DND-41 (cell line): ENCODE data around the gene FGF9.

Source experiments
- ATAC-seq: fragments of 200-7000 bp; cut with Tn5 transposase; 3 replicates; pipeline ENCODE4 v1.9.1; 2021; ENCODE audit warnings: low read depth; ENCODE audit not compliant: insufficient read depth
- DNase-seq: peaks from one replicate; pipeline ENCODE4 v3.0.0-alpha.2; 2020
- H2AFZ ChIP-seq: 2 replicates; pipeline ENCODE4 v1.6.0; 2012; ENCODE audit warnings: low read depth, low read length
- H3K27ac ChIP-seq: 2 replicates; pipeline ENCODE4 v1.5.1; 2012; ENCODE audit warnings: low read length, inconsistent platforms
- H3K27me3 ChIP-seq: fragments of 200-600 bp; sonication (generic); 2 replicates; pipeline ENCODE4 v1.6.0; 2012; ENCODE audit warnings: low read length, mild to moderate bottlenecking, inconsistent platforms; ENCODE audit not compliant: insufficient read depth, poor library complexity
- H3K36me3 ChIP-seq: 2 replicates; pipeline ENCODE4 v1.5.1; 2012; ENCODE audit warnings: low read length, inconsistent platforms; ENCODE audit not compliant: insufficient read depth
- H3K4me1 ChIP-seq: 2 replicates; pipeline ENCODE4 v1.5.1; 2012; ENCODE audit warnings: mild to moderate bottlenecking, low read length; ENCODE audit not compliant: insufficient read depth
- H3K4me2 ChIP-seq: 2 replicates; pipeline ENCODE4 v1.6.0; 2012; ENCODE audit warnings: mild to moderate bottlenecking, moderate library complexity, low read length, inconsistent platforms; ENCODE audit not compliant: insufficient read depth
- H3K4me3 ChIP-seq, 2 experiments: fragments of 200-600 bp in 1 of 2; shearing (Covaris generic) in 1 of 2; 2 replicates each; pipeline ENCODE4 v1.5.1; 2012 to 2016; ENCODE audit warnings: inconsistent platforms in 2 of 2, low read length in 2 of 2, mild to moderate bottlenecking in 2 of 2, low read depth in 1 of 2, moderate library complexity in 1 of 2
- H3K79me2 ChIP-seq: 2 replicates; pipeline ENCODE4 v1.6.0; 2012; ENCODE audit warnings: low read length, inconsistent platforms; ENCODE audit not compliant: insufficient read depth
- H3K9ac ChIP-seq: 2 replicates; pipeline ENCODE4 v1.6.0; 2012; ENCODE audit warnings: low read depth, mild to moderate bottlenecking, inconsistent platforms, low read length, moderate library complexity
- H3K9me3 ChIP-seq: 2 replicates; pipeline ENCODE4 v1.5.1; 2012; ENCODE audit warnings: low read length, moderate library complexity, mild to moderate bottlenecking, inconsistent platforms; ENCODE audit not compliant: insufficient read depth, severe bottlenecking
- H4K20me1 ChIP-seq: 2 replicates; pipeline ENCODE4 v1.6.0; 2012; ENCODE audit warnings: low read length; ENCODE audit not compliant: insufficient read depth
- EZH2 ChIP-seq: IDR thresholded peaks from 3 replicates; pipeline ENCODE4 v1.6.1; 2012; ENCODE audit warnings: borderline replicate concordance, low read depth, mild to moderate bottlenecking, moderate library complexity, low read length, inconsistent platforms; ENCODE audit not compliant: severe bottlenecking
- TF ChIP-seq, protein P1 (sequence below): IDR thresholded peaks from 2 replicates; pipeline ENCODE4 v1.5.1; 2012; ENCODE audit warnings: borderline replicate concordance, low read length, moderate library complexity, mild to moderate bottlenecking; ENCODE audit not compliant: poor library complexity, severe bottlenecking; ENCODE audit errors: extremely low read depth

The FGF9 gene

DNA sequence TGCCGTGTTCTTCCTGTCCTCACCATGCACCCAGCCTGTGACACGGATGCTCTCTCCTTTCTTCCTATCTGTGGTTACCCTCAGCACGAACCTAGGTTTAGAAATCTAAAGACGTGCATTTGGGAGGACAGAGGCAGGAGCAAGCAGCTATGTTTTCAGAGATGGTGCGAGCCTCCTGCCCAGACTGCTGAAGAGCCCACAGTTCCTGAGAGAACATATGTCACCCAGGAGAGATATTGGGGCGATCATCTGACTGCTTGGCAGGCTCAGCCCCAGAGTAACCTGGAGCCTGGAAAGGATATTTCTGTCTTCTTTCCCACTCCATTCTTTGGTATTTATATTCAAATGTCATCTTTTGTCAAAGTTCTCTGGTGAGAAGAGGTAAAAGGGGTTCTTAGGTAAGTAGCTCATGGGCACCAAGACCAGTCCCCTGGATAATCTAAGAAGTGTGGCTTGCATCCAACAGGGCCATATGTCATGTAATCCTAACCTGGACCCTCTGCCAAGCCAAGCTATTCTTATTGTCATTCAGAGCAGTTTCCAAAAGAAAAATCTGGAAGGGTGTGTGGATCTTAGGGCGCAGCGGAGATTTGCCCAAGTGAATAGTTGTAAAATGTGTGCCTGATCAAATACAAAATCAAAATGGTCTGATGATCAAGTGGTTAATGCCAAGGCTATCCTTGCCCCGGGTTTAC is 59.5 kb downstream of the FGF9 start:
- TF ChIP-seq, protein P1, sequence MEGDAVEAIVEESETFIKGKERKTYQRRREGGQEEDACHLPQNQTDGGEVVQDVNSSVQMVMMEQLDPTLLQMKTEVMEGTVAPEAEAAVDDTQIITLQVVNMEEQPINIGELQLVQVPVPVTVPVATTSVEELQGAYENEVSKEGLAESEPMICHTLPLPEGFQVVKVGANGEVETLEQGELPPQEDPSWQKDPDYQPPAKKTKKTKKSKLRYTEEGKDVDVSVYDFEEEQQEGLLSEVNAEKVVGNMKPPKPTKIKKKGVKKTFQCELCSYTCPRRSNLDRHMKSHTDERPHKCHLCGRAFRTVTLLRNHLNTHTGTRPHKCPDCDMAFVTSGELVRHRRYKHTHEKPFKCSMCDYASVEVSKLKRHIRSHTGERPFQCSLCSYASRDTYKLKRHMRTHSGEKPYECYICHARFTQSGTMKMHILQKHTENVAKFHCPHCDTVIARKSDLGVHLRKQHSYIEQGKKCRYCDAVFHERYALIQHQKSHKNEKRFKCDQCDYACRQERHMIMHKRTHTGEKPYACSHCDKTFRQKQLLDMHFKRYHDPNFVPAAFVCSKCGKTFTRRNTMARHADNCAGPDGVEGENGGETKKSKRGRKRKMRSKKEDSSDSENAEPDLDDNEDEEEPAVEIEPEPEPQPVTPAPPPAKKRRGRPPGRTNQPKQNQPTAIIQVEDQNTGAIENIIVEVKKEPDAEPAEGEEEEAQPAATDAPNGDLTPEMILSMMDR = no peak
- TF ChIP-seq EZH2 = no peak
- Histone ChIP-seq H3K79me2 (no peaks in the 10 kb centered on the region), H3K36me3 (no peaks in the 10 kb centered on the region), H3K9me3 (peaks cover 2% of the 10 kb centered on the region), H4K20me1 (no peaks in the 10 kb centered on the region), H3K9ac (no peak overlapping the region), H3K4me1 (no peaks in the 10 kb centered on the region), H3K27me3 (no peaks in the 10 kb centered on the region), H3K4me2 (no peak overlapping the region), H3K4me3 (no peak overlapping the region), H3K27ac (no peak overlapping the region), H2AFZ (no peak overlapping the region)
- DNase-seq (no peak), ATAC-seq (no peak)

DNA sequence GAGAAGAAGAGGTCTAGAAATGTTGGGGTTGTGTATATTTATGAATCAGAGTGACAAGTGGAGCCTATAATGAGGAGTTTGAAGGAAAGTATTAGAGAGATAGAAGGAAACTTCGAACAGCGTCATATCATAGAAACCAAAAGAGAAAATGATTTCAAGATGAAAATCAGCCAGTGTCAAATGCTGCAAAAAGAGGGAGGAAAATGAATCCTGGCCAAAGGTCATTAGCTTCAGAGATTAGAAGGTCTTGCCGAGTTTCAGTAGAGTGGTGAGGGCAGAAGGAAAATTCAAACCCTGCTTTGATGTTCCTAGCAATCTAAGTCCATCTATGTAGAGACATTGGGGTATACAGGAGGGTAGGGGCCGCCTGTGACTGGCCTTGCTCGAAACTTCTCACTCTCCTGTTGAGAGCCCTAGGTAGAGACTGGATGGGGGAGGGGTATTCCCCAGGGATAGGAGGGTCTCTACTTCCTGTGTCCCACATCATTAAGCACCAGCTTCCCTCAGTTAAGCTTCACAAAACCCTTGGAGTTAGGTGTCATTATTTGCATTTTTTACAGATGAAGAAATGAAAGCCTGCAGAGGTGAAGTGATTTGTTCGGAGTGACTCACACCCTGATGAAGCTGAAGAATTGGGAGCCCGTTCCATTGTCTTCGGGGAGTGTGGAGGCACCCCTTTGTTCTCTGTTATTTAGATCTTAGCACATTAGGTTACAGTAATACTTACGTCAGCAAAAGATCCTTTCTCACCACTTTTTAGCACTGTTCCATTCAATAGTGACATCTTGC is 62.8 kb downstream of the FGF9 start:
- no peak overlapping the region for H3K4me3 ChIP-seq
- H2AFZ ChIP-seq = no peak overlapping the region
- H3K4me1 ChIP-seq = no peaks in the 10 kb centered on the region
- H3K9ac ChIP-seq = no peak overlapping the region
- ATAC-seq = no peak
- H3K79me2 ChIP-seq = no peaks in the 10 kb centered on the region
- no peak for DNase-seq
- no peak for TF ChIP-seq EZH2
- H3K27me3 ChIP-seq = peaks cover 3% of the 10 kb centered on the region
- no peak overlapping the region for H3K4me2 ChIP-seq
- no peaks in the 10 kb centered on the region for H4K20me1 ChIP-seq
- H3K27ac ChIP-seq = no peak overlapping the region
- no peaks in the 10 kb centered on the region for H3K36me3 ChIP-seq
- peaks cover 2% of the 10 kb centered on the region for H3K9me3 ChIP-seq

DNA sequence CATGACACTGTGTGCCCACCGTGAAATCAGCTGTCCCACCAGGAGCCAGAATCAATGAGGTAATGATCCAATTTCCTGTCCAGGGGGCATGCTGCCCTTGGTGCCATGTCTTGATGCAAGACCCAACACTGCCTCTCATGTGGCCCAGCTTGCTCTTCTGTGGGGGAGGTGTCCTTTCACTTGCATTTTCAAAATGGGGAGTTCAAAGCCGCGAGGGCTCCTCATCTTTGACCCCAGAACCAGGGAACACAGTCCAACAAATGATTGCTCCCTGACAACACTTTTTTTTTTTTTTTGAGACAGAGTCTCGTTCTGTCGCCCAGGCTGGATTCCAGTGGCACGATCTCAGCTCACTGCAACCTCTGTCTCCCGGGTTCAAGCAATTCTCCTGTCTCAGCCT is 64.1 kb downstream of the FGF9 start:
- H4K20me1 ChIP-seq = no peaks in the 10 kb centered on the region
- H3K4me1 ChIP-seq = no peaks in the 10 kb centered on the region
- no peaks in the 10 kb centered on the region for H3K36me3 ChIP-seq
- ATAC-seq (no peak), DNase-seq (no peak)
- H3K9me3 ChIP-seq = peaks cover 2% of the 10 kb centered on the region
- H3K27me3 ChIP-seq = peaks cover 3% of the 10 kb centered on the region
- H3K27ac ChIP-seq = no peak overlapping the region
- H2AFZ ChIP-seq = no peak overlapping the region
- H3K9ac ChIP-seq = no peak overlapping the region
- H3K4me3 ChIP-seq = no peak overlapping the region
- no peak overlapping the region for H3K4me2 ChIP-seq
- TF ChIP-seq, protein P1 = no peak
- TF ChIP-seq EZH2 = no peak
- H3K79me2 ChIP-seq = no peaks in the 10 kb centered on the region

DNA sequence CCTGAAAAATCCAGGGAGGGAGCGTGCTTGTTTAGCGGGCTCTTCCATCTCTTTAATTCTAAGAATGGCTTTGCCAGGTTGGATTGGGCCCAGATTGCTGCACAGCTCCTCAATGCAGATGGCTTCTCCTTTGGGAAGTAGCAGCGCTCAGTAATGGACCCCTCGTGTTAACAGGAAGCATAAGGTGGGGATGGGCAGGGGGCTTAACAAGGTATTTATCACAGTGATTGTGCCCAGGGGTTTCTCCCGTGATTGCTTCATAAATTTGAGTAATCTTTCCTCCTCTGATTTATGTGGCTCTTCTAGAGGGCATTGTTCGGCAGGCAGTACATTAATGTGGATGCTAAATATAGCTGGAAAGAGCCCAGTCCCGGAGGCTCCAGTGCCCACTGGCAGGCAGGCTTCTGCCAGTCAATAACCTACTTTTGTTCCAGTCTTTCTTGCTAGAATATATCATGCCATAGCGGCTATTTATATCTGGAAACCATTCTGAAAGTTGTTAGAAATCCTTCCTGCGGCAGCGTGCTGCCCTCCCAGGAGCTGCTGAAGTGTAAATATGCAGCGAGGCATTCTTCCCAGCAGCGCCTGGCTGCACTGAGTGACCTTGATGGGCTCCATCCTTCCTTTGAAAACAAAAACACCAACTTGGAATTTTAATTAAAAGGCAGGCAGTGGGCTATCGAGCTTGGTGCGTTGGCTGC is 65.0 kb downstream of the FGF9 start:
- H3K9me3 ChIP-seq = peaks cover 2% of the 10 kb centered on the region
- H4K20me1 ChIP-seq = no peaks in the 10 kb centered on the region
- no peak overlapping the region for H2AFZ ChIP-seq
- ATAC-seq (no peak), DNase-seq (no peak)
- H3K36me3 ChIP-seq = no peaks in the 10 kb centered on the region
- peaks cover 3% of the 10 kb centered on the region for H3K27me3 ChIP-seq
- H3K4me3 ChIP-seq = no peak overlapping the region
- H3K4me1 ChIP-seq = no peaks in the 10 kb centered on the region
- H3K27ac ChIP-seq = no peak overlapping the region
- no peak overlapping the region for H3K9ac ChIP-seq
- TF ChIP-seq, protein P1 = no peak
- TF ChIP-seq EZH2 = no peak
- H3K4me2 ChIP-seq = no peak overlapping the region
- H3K79me2 ChIP-seq = no peaks in the 10 kb centered on the region
